Measurements from ENCODE around the gene NLRX1. TPM values are rescaled to one million over a fixed set of nuclear protein-coding genes. Genes with fewer than 3 reads are reported as not detected.
A peak's percentile ranks its signal among the peaks of the same experiment; 100 is the strongest.
"Not testable (repeated sequence)": the region's sequence is repeated elsewhere in the genome, so short reads cannot be mapped to it uniquely, and the experiment has no call there.

Gene NLRX1
- 10 to 100 TPM; 13.0 to 14.1 TPM for total RNA-seq

DNA sequence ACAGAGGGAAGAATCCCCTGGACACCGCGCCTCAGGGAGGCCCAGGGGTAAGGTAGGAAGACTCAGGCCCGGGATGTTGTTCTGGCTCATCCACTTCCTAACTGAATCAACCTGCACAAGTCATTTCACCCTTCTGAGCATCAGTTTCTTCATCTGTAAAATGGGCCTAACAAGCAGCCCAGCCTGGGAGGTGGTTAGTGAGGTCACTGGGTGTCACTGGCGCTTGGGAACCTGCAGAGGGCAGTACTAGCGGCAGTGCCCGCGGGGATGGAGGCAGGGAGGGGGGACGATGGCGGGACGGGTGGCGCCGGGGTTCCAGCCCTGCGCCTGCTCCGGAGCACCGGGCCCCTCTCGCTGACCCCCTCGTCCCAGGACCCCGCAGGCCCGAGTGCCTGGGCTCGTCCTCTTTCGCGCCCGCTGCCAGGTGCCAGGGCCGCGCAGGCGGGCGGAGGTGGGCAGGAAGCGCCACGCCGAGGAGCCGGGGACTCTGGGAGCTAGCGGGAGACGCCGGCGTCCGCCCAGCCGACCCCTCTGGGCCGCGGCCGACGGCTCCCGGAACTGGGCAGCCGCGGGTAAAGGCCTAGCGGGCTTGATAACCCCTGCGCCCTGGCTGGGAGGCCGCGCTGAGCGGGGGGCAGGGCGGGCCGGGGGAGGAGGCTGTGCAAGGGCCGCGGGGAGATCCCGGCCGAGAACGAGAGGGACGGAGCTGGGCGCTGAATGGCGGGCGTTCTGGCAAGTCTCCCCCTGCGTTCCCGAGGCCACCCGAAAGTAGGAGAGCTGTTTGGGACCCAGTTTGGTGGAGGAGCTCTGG, at the start of gene NLRX1:
Gene NLRX1, plus strand, starts transcription at position 255 of the 811 bp plus-strand sequence. CDS start 2,679 bp downstream, outside the sequence.
- H3K27ac Mint-ChIP-seq = peak within 1 kb of the TSS; percentile 84 to 86
- H3K36me3 Mint-ChIP-seq = no peaks in the 10 kb centered on the region
- H3K9me3 Mint-ChIP-seq = no peaks in the 10 kb centered on the region
- peaks cover 4 to 14% of the 10 kb centered on the region in 2 donors for H3K4me1 Mint-ChIP-seq (ENCODE audit: low read depth in 2 of 2)
- no peaks in the 10 kb centered on the region for H3K27me3 Mint-ChIP-seq
- DNase-seq (ENCODE audit: low spot score) (peak; percentile 88), ATAC-seq (peak; percentile 94 to 95)
- H3K4me3 Mint-ChIP-seq = peak within 1 kb of the TSS; percentile 89

DNA sequence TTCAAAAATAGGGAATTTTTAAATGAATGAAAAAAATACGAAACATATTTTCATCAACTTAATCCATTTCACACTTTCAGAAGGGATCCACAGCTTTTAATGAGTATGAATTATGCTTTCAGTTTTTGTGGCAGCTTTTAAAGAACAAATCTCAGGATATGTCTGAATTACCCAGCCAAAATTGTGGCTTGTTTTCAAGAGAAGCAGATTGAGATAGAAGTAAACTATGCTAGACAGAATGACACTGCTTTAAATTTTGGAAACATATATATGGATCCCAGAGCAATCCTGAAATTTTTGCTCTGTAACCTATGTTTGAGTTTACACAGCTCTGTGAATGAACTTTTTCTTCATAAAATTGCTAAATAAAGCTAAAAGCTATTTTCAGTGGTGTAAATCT, 49.6 kb upstream of the NLRX1 start:
- Mint-ChIP-seq H3K4me3 (no peak overlapping the region), H3K36me3 (peaks cover 7% of the 10 kb centered on the region), H3K27me3 (no peaks in the 10 kb centered on the region), H3K9me3 (no peaks in the 10 kb centered on the region), H3K27ac (no peak overlapping the region), H3K4me1 (ENCODE audit: low read depth in 2 of 2) (peaks cover 24 to 38% of the 10 kb centered on the region in 2 donors)
- ATAC-seq (no peak), DNase-seq (ENCODE audit: low spot score) (no peak)

GRCh38 chr11:119120639-119121007, 47.9 kb upstream of the NLRX1 start:
- H3K4me3 Mint-ChIP-seq = peak overlapping the region; percentile 98
- no peaks in the 10 kb centered on the region for H3K9me3 Mint-ChIP-seq
- ATAC-seq = no peak
- DNase-seq (ENCODE audit: low spot score) = no peak
- no peaks in the 10 kb centered on the region for H3K27me3 Mint-ChIP-seq
- peak overlapping the region; percentile 74 to 90 for H3K27ac Mint-ChIP-seq
- peaks cover 21 to 32% of the 10 kb centered on the region in 2 donors for H3K4me1 Mint-ChIP-seq (ENCODE audit: low read depth in 2 of 2)
- H3K36me3 Mint-ChIP-seq = peaks cover under 1% of the 10 kb centered on the region

DNA sequence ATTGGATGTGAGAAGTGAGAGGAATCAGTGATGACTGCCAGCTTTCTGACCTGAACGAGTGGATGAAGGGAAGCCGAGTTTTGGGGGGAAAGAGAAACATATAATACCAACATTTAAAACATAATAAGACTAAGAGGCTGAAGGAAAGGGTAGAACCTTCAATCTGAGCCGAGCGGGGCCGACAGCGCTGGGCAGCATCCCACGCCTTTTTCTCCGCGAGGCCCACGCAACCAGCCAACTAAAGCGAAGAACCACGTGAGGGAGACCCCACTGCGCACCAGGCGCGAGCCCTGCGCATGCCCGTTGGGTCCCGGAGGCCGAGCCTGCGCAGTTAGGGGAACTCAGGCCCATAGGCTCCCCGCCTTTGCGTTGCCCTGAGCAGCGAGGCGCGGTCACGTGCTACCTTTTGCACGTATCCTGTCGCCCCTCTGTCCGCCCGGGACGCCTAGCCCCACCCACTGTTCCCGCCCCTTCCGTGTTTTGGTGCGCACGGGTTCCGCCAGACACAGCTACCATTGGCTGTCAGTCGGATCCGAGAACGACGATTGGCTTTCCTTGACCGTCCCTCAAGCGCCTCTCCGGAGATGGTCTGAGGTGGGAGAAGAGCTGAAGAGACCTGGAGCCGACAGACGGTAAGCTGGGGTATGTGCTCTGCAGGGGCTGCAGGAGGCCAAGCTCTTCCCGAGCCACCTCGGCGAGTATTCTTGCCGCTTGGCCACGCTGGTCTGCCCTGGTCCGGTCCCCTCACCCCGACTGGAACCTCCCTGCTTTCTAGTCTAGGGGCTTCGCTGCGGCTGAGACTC, 47.3 kb upstream of the NLRX1 start, which contains the start of gene HINFP:
Gene HINFP, plus strand, starts transcription at position 573 of the 803 bp plus-strand sequence. CDS start 5,365 bp downstream, outside the sequence.
- Mint-ChIP-seq H3K36me3 (no peaks in the 10 kb centered on the region), H3K9me3 (no peaks in the 10 kb centered on the region), H3K27me3 (no peaks in the 10 kb centered on the region), H3K4me1 (ENCODE audit: low read depth in 2 of 2) (peaks cover 18 to 32% of the 10 kb centered on the region in 2 donors), H3K4me3 (peak within 1 kb of the TSS; percentile 98), H3K27ac (peak within 1 kb of the TSS; percentile 74 to 90)
- DNase-seq (ENCODE audit: low spot score) (peak; percentile 100), ATAC-seq (peak; percentile 99)

GRCh38 chr11:119121811-119122124, 46.8 kb upstream of the NLRX1 start:
- peak overlapping the region; percentile 98 for H3K4me3 Mint-ChIP-seq
- H3K4me1 Mint-ChIP-seq (ENCODE audit: low read depth in 2 of 2) = peaks cover 20 to 32% of the 10 kb centered on the region in 2 donors
- ATAC-seq (peak in 1 of 2 donors; percentile 29), DNase-seq (ENCODE audit: low spot score) (no peak)
- no peaks in the 10 kb centered on the region for H3K27me3 Mint-ChIP-seq
- peak overlapping the region; percentile 74 to 90 for H3K27ac Mint-ChIP-seq
- no peaks in the 10 kb centered on the region for H3K36me3 Mint-ChIP-seq
- H3K9me3 Mint-ChIP-seq = no peaks in the 10 kb centered on the region

- no peaks in the 10 kb centered on the region for H3K36me3 Mint-ChIP-seq
- no peaks in the 10 kb centered on the region for H3K27me3 Mint-ChIP-seq
- ATAC-seq = no peak
- H3K4me3 Mint-ChIP-seq = no peak overlapping the region
- H3K27ac Mint-ChIP-seq = no peak overlapping the region
- peaks cover 15 to 23% of the 10 kb centered on the region in 2 donors for H3K4me1 Mint-ChIP-seq (ENCODE audit: low read depth in 2 of 2)
- no peak for DNase-seq (ENCODE audit: low spot score)
- no peaks in the 10 kb centered on the region for H3K9me3 Mint-ChIP-seq
Observed at GRCh38 chr11:119125821-119126220, 42.7 kb upstream of the NLRX1 start.

- Mint-ChIP-seq H3K36me3 (no peaks in the 10 kb centered on the region), H3K9me3 (no peaks in the 10 kb centered on the region), H3K27me3 (no peaks in the 10 kb centered on the region), H3K27ac (peak overlapping the region in 1 of 2 donors; percentile 69), H3K4me3 (no peak overlapping the region), H3K4me1 (ENCODE audit: low read depth in 2 of 2) (peaks cover 15 to 16% of the 10 kb centered on the region in 2 donors)
- DNase-seq (ENCODE audit: low spot score) (no peak), ATAC-seq (no peak)
Observed at GRCh38 chr11:119126675-119127268, 41.8 kb upstream of the NLRX1 start.

DNA sequence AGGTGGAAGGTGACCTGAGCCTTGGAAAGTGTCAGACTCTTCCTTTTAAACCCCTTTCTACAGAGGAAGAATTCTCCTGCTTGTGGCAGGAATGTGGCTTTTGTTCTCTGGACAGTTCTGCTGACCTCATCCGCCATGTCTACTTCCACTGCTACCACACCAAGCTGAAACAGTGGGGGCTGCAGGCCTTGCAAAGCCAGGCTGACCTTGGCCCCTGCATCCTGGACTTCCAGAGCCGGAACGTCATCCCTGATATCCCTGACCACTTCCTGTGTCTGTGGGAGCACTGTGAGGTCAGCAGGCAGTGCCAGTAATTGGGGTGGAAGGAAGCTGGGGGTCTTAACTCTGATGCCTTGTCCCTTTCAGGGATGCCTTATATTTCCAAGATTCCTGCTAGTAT, 37.9 kb upstream of the NLRX1 start:
- no peaks in the 10 kb centered on the region for H3K9me3 Mint-ChIP-seq
- H3K4me3 Mint-ChIP-seq = no peak overlapping the region
- no peak overlapping the region for H3K27ac Mint-ChIP-seq
- peaks cover 12% of the 10 kb centered on the region for H3K36me3 Mint-ChIP-seq
- DNase-seq (ENCODE audit: low spot score) (no peak), ATAC-seq (no peak)
- H3K27me3 Mint-ChIP-seq = no peaks in the 10 kb centered on the region
- H3K4me1 Mint-ChIP-seq (ENCODE audit: low read depth in 2 of 2) = peaks cover 0 to 6% of the 10 kb centered on the region in 2 donors

DNA sequence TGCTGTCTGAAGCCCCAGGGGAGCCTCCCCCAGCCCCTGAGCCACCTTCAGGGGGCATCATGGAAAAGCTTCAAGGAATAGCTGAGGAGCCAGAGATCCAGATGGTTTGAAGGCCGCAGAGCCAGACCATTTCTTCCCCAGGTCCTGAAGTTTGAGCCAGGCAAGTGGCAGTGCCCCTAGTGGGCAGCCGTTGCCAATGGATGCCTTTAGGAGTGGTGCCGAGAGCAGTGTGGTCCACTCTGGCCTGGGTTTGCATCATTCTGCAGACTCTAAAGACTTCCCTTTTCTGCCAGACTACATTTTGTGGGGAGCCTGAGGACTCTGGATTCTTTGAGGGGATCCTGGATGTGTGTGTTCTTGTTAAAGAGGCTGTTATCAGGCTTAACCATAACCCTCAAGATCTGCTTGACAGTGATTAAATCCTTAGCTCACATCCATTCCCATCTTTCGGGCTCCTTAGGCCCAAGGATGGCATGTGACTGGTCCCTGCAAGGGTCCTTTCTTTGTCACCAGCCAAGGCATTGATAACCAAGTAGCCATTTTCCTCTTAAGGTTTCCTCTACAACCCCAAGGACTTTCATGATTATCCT, 34.0 kb upstream of the NLRX1 start:
- Mint-ChIP-seq H3K9me3 (no peaks in the 10 kb centered on the region), H3K4me3 (no peak overlapping the region), H3K36me3 (peaks cover 12% of the 10 kb centered on the region), H3K4me1 (ENCODE audit: low read depth in 2 of 2) (peaks cover 0 to 2% of the 10 kb centered on the region in 2 donors), H3K27me3 (peaks cover 8 to 12% of the 10 kb centered on the region in 2 donors), H3K27ac (no peak overlapping the region)
- DNase-seq (ENCODE audit: low spot score) (no peak), ATAC-seq (no peak)

DNA sequence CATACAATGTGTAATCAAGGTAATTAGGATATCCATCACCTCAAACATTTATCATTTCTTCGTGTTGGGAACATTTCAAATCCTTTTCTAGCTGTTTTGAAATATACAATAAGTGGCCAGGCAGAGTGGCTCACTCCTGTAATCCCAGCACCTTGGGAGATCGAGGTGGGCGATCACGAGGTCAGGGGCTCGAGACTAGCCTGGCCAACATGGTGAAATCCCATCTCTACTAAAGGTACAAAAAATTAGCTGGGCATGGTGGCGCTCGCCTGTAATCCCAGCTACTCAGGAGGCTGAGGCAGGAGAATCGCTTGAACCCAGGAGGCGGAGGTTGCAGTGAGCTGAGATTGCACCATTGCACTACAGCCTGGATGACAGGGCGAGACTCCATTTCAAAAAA, 29.2 kb upstream of the NLRX1 start:
- H3K4me1 Mint-ChIP-seq (ENCODE audit: low read depth in 2 of 2); H3K9me3 Mint-ChIP-seq; DNase-seq (ENCODE audit: low spot score); H3K27ac Mint-ChIP-seq; H3K36me3 Mint-ChIP-seq; ATAC-seq; H3K4me3 Mint-ChIP-seq: not testable (repeated sequence)
- peaks cover 18 to 20% of the 10 kb centered on the region in 2 donors for H3K27me3 Mint-ChIP-seq

GRCh38 chr11:119144825-119145486, 23.6 kb upstream of the NLRX1 start:
- H3K9me3 Mint-ChIP-seq = no peaks in the 10 kb centered on the region
- peaks cover 12% of the 10 kb centered on the region in 2 donors for H3K4me1 Mint-ChIP-seq (ENCODE audit: low read depth in 2 of 2)
- no peak overlapping the region for H3K27ac Mint-ChIP-seq
- H3K27me3 Mint-ChIP-seq = peaks cover 33 to 39% of the 10 kb centered on the region in 2 donors
- DNase-seq (ENCODE audit: low spot score) (no peak), ATAC-seq (peak; percentile 45 to 70)
- no peak overlapping the region for H3K4me3 Mint-ChIP-seq
- no peaks in the 10 kb centered on the region for H3K36me3 Mint-ChIP-seq

GRCh38 chr11:119145551-119145950, 23.0 kb upstream of the NLRX1 start:
- no peak overlapping the region for H3K4me3 Mint-ChIP-seq
- peaks cover 12 to 15% of the 10 kb centered on the region in 2 donors for H3K4me1 Mint-ChIP-seq (ENCODE audit: low read depth in 2 of 2)
- no peak overlapping the region for H3K27ac Mint-ChIP-seq
- H3K36me3 Mint-ChIP-seq = no peaks in the 10 kb centered on the region
- ATAC-seq (no peak), DNase-seq (ENCODE audit: low spot score) (no peak)
- peaks cover 36 to 39% of the 10 kb centered on the region in 2 donors for H3K27me3 Mint-ChIP-seq
- no peaks in the 10 kb centered on the region for H3K9me3 Mint-ChIP-seq

All from natural killer cell treated with Interleukin-12 subunit alpha and Interleukin-12 subunit beta and Interleukin-15 and Interleukin-18, amount 100 ng/mL, for 72 hours (primary cell).